HG03060 (cell line): ENCODE results near the gene AKIP1.
"Not testable (repeated sequence)": the region's sequence is repeated elsewhere in the genome, so short reads cannot be mapped to it uniquely, and the experiment has no call there.

Source experiments
- ATAC-seq: cut with Tn5 transposase; IDR thresholded peaks from one replicate; pipeline ENCODE4 v1.9.1; 2021; ENCODE audit warnings: low read depth, moderate number of reproducible peaks; ENCODE audit not compliant: unreplicated experiment

Gene AKIP1

GRCh38 chr11:8914661-8915018 is 3.7 kb downstream of the AKIP1 start:
- ATAC-seq, result no peak

- no peak for ATAC-seq
Observed at GRCh38 chr11:8917157-8917825, 6.3 kb downstream of the AKIP1 start.

GRCh38 chr11:8922691-8923090 is 11.7 kb downstream of the AKIP1 start:
- no peak for ATAC-seq

- ATAC-seq, result no peak
Observed at GRCh38 chr11:8925711-8926110, 14.7 kb downstream of the AKIP1 start.

- no peak for ATAC-seq
Observed at GRCh38 chr11:8926236-8926635, 15.2 kb downstream of the AKIP1 start.

GRCh38 chr11:8927233-8927632 is 16.2 kb downstream of the AKIP1 start:
- ATAC-seq, result no peak

- ATAC-seq, result no peak
Observed at GRCh38 chr11:8928205-8928604, 17.2 kb downstream of the AKIP1 start.

- ATAC-seq, result no peak
Observed at GRCh38 chr11:8928981-8929615, 18.1 kb downstream of the AKIP1 start.

GRCh38 chr11:8930456-8931175 is 19.6 kb downstream of the AKIP1 start:
- ATAC-seq, result no peak

GRCh38 chr11:8932564-8933180 is 21.7 kb downstream of the AKIP1 start, which contains the start of gene C11orf16:
Gene C11orf16 (minus strand): TSS chr11:8932947. CDS start chr11:8932308, 639 bp downstream.
- no peak for ATAC-seq

- ATAC-seq, result no peak
Observed at GRCh38 chr11:8933931-8934330, 22.9 kb downstream of the AKIP1 start.

GRCh38 chr11:8934742-8935488 is 23.9 kb downstream of the AKIP1 start:
- no peak for ATAC-seq

GRCh38 chr11:8935789-8936188 is 24.8 kb downstream of the AKIP1 start:
- not testable (repeated sequence) for ATAC-seq

GRCh38 chr11:8937159-8937558 is 26.2 kb downstream of the AKIP1 start:
- ATAC-seq, result peak; percentile 73

GRCh38 chr11:8937659-8938058 is 26.7 kb downstream of the AKIP1 start:
- no peak for ATAC-seq

- ATAC-seq, result no peak
Observed at GRCh38 chr11:8941341-8942103, 30.5 kb downstream of the AKIP1 start.

- no peak for ATAC-seq
Observed at GRCh38 chr11:8942518-8943066, 31.6 kb downstream of the AKIP1 start, which contains the start of gene ASCL3. Gene ASCL3 (minus strand): TSS chr11:8943016. CDS start chr11:8938161, 4,855 bp downstream.

GRCh38 chr11:8947230-8947943 is 36.4 kb downstream of the AKIP1 start:
- no peak for ATAC-seq

- ATAC-seq, result no peak
Observed at GRCh38 chr11:8948886-8949285, 37.9 kb downstream of the AKIP1 start.
